Measurements from ENCODE around the gene MAP4K3. TPM values are rescaled to one million over a fixed set of nuclear protein-coding genes. Genes with fewer than 3 reads are reported as not detected.
A peak's percentile ranks its signal among the peaks of the same experiment; 100 is the strongest.
"Not testable (repeated sequence)": the region's sequence is repeated elsewhere in the genome, so short reads cannot be mapped to it uniquely, and the experiment has no call there.

MAP4K3 gene
- total and polyA plus RNA-seq, 10 of the 15 experiments (the other 5 are each of a cell fraction or from before 2014, with no cell fraction given): 0.04 to 0.95 (median 0.21) TPM; not detected in 1

GRCh38 chr2:39246382-39246980 is 190.6 kb downstream of the MAP4K3 start:
- POLR2A ChIA-PET: no interaction called here
- CTCF ChIA-PET: interaction anchor here (2.0 kb wide), 1 partner anchor 299 kb away, joined by 7 read pairs; no protein-coding TSS in a partner anchor
- Histone ChIP-seq H3K9ac (ENCODE audit: control insufficient read depth, insufficient read depth, low read length) (no peak overlapping the region), H3K4me2 (ENCODE audit: control insufficient read depth, insufficient read depth) (no peak overlapping the region), H4K20me1 (ENCODE audit: control insufficient read depth, insufficient read depth) (no peaks in the 10 kb centered on the region), H3K36me3 (ENCODE audit: control insufficient read depth in 2 of 2, insufficient read depth in 2 of 2, low read length in 1 of 2) (no peaks in the 10 kb centered on the region), H3K4me1 (ENCODE audit: control insufficient read depth, insufficient read depth, low read length) (no peaks in the 10 kb centered on the region), H2AFZ (ENCODE audit: control insufficient read depth, low read depth, low read length) (no peak overlapping the region), H3K27me3 (replicated peaks in 1 of 2; ENCODE audit: control insufficient read depth in 2 of 2, insufficient read depth in 2 of 2, low read length in 1 of 2) (no peaks in the 10 kb centered on the region), H3K4me3 (no peak overlapping the region), H3K27ac (ENCODE audit: control insufficient read depth, insufficient read depth) (no peak overlapping the region), H3K9me3 (replicated peaks; ENCODE audit: control insufficient read depth, insufficient read depth, low read length) (no peaks in the 10 kb centered on the region; the same call in 2 of the 3 replicates), H3K79me2 (ENCODE audit: control insufficient read depth, insufficient read depth, low read length) (no peaks in the 10 kb centered on the region)
- TF ChIP-seq RBBP5 (conservative IDR thresholded peaks at IDR 0.05): no peak
- SMC1A ChIA-PET (ENCODE audit: uncharacterized antibody, unreplicated experiment): no interaction called here
- in situ Hi-C loops (cut with MboI) (no loop called here), intact Hi-C loops (cut with micrococcal nuclease; ENCODE audit: unreplicated experiment) (no loop called here)
- 33% methylated on average over 1 of the region's 1 CpG for WGBS (ENCODE audit: insufficient coverage, insufficient replicate concordance, low lambda C conversion rate, missing lambda C conversion rate)
- FAIRE-seq (no peak), ATAC-seq (no peak), DNase-seq (ENCODE audit: low read depth, low spot score) (no peak)
- BruUV-seq (replicated peaks): no TSS peak
- RAD21 ChIA-PET (ENCODE audit: unreplicated experiment): no interaction called here

DNA sequence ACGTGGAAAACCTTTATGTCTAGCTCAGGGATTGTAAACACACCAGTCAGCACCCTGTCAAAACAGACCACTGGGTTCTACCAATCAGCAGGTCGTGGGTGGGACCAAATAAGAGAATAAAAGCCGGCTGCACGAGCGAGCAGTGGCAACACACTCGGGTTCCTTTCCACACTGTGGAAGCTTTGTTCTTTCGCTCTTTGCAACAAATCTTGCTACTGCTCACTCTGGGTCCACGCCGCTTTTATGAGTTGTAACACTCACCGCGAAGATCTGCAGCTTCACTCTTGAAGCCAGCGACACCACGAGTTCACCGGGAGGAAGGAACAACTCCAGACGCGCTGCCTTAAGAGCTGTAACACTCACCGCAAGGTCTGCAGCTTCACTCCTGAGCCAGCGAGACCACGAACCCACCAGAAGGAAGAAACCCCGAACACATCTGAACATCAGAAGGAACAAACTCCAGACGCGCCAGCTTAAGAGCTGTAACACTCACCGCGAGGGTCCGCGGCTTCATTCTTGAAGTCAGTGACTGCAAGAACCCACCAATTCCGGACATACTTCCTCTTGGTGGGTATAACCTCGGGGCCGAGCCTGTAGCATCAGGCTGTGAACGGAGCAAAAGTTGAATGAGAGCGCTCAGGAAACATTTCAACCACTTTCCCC is 192.0 kb downstream of the MAP4K3 start:
- H3K27ac ChIP-seq (ENCODE audit: control insufficient read depth, insufficient read depth); intact Hi-C loops (cut with micrococcal nuclease; ENCODE audit: unreplicated experiment); RAD21 ChIA-PET (ENCODE audit: unreplicated experiment); H4K20me1 ChIP-seq (ENCODE audit: control insufficient read depth, insufficient read depth); in situ Hi-C loops (cut with MboI); H3K27me3 ChIP-seq (replicated peaks in 1 of 2; ENCODE audit: control insufficient read depth in 2 of 2, insufficient read depth in 2 of 2, low read length in 1 of 2); H3K4me1 ChIP-seq (ENCODE audit: control insufficient read depth, insufficient read depth, low read length); FAIRE-seq; POLR2A ChIA-PET; H3K9ac ChIP-seq (ENCODE audit: control insufficient read depth, insufficient read depth, low read length); H3K4me3 ChIP-seq; H3K79me2 ChIP-seq (ENCODE audit: control insufficient read depth, insufficient read depth, low read length); ATAC-seq; DNase-seq (ENCODE audit: low read depth, low spot score); BruUV-seq (replicated peaks); SMC1A ChIA-PET (ENCODE audit: uncharacterized antibody, unreplicated experiment); H3K9me3 ChIP-seq (replicated peaks; ENCODE audit: control insufficient read depth, insufficient read depth, low read length); H3K36me3 ChIP-seq (ENCODE audit: control insufficient read depth in 2 of 2, insufficient read depth in 2 of 2, low read length in 1 of 2): not testable (repeated sequence)
- 51% methylated on average over 31 of the region's 31 CpGs for WGBS (ENCODE audit: insufficient coverage, insufficient replicate concordance, low lambda C conversion rate, missing lambda C conversion rate)
- CTCF ChIA-PET: interaction anchor here (0.7 to 2.0 kb wide), 3 partner anchors 17 to 297 kb away, joined by 3 to 7 read pairs (median 5); no protein-coding TSS in a partner anchor
- Histone ChIP-seq H2AFZ (ENCODE audit: control insufficient read depth, low read depth, low read length) (peak overlapping the region; percentile 11; the same call in 1 of the 2 replicates), H3K4me2 (ENCODE audit: control insufficient read depth, insufficient read depth) (0 out of 2 replicates have a peak overlapping the region, but pooled peaks have one; percentile 33)

- CTCF ChIA-PET: interaction anchor here (0.7 to 1.4 kb wide), 2 partner anchors 16 to 132 kb away, joined by 3 to 5 read pairs; no protein-coding TSS in a partner anchor
- H3K9me3 ChIP-seq (replicated peaks; ENCODE audit: control insufficient read depth, insufficient read depth, low read length); H3K79me2 ChIP-seq (ENCODE audit: control insufficient read depth, insufficient read depth, low read length); in situ Hi-C loops (cut with MboI); POLR2A ChIA-PET; FAIRE-seq; H3K36me3 ChIP-seq (ENCODE audit: control insufficient read depth in 2 of 2, insufficient read depth in 2 of 2, low read length in 1 of 2); H2AFZ ChIP-seq (ENCODE audit: control insufficient read depth, low read depth, low read length); ATAC-seq; H3K4me2 ChIP-seq (ENCODE audit: control insufficient read depth, insufficient read depth); SMC1A ChIA-PET (ENCODE audit: uncharacterized antibody, unreplicated experiment); H3K9ac ChIP-seq (ENCODE audit: control insufficient read depth, insufficient read depth, low read length); H3K27ac ChIP-seq (ENCODE audit: control insufficient read depth, insufficient read depth); H3K4me3 ChIP-seq; DNase-seq (ENCODE audit: low read depth, low spot score); H3K27me3 ChIP-seq (replicated peaks in 1 of 2; ENCODE audit: control insufficient read depth in 2 of 2, insufficient read depth in 2 of 2, low read length in 1 of 2); H4K20me1 ChIP-seq (ENCODE audit: control insufficient read depth, insufficient read depth); H3K4me1 ChIP-seq (ENCODE audit: control insufficient read depth, insufficient read depth, low read length); intact Hi-C loops (cut with micrococcal nuclease; ENCODE audit: unreplicated experiment); RAD21 ChIA-PET (ENCODE audit: unreplicated experiment); BruUV-seq (replicated peaks): not testable (repeated sequence)
- 80% methylated on average over 38 of the region's 39 CpGs for WGBS (ENCODE audit: insufficient coverage, insufficient replicate concordance, low lambda C conversion rate, missing lambda C conversion rate)
These were observed 192.7 kb downstream of the MAP4K3 start for GRCh38 chr2:39244241-39244862.
